WTC11 (cell line): ENCODE results near the gene CHD3. TPM values are rescaled to one million over a fixed set of nuclear protein-coding genes. Genes with fewer than 3 reads are reported as not detected.

Experiments used
- ATAC-seq: fragments of 200-7000 bp; cut with Tn5 transposase; 2 replicates; pipeline ENCODE4 v1.10.0; 2021; ENCODE audit warnings: mild to moderate bottlenecking, moderate library complexity
- CTCF ChIA-PET: fragments of 300-600 bp; sonication (Branson Sonifier 250); formaldehyde crosslinking; loops from one replicate; lab custom pipeline; 2021; ENCODE audit warnings: antibody characterized with exemption; lab: Charles Lee
- POLR2A ChIA-PET: fragments of 350-600 bp; sonication (Branson Sonifier 250); formaldehyde crosslinking; loops from one replicate; lab custom pipeline; 2021; ENCODE audit warnings: antibody characterized with exemption; lab: Charles Lee
- DNase-seq: peaks from one replicate; pipeline ENCODE4 v3.0.0; 2021; ENCODE audit warnings: low spot score
- H3K27ac Mint-ChIP-seq: 2 replicates; pipeline ENCODE4 v1.8.0; 2021; ENCODE audit warnings: mixed read lengths
- H3K27me3 Mint-ChIP-seq: 2 replicates; pipeline ENCODE4 v1.8.0; 2021; ENCODE audit warnings: low read depth, mild to moderate bottlenecking, moderate library complexity, mixed read lengths
- H3K36me3 Mint-ChIP-seq: 2 replicates; pipeline ENCODE4 v1.8.0; 2021; ENCODE audit warnings: mixed read lengths
- H3K4me1 Mint-ChIP-seq: 2 replicates; pipeline ENCODE4 v1.8.0; 2022; ENCODE audit warnings: mixed read lengths
- H3K4me3 Mint-ChIP-seq: 2 replicates; pipeline ENCODE4 v1.8.0; 2021; ENCODE audit warnings: mild to moderate bottlenecking, moderate library complexity, mixed read lengths
- H3K9me3 Mint-ChIP-seq: 2 replicates; pipeline ENCODE4 v1.8.0; 2021; ENCODE audit warnings: mixed read lengths
- ATF1 ChIP-seq: sonication (generic); formaldehyde crosslinking; IDR thresholded peaks from 2 replicates; pipeline ENCODE4 v1.8.1; 2023; ENCODE audit warnings: mild to moderate bottlenecking, moderate library complexity, missing genetic modification reagents
- CBFB ChIP-seq: sonication (generic); formaldehyde crosslinking; IDR thresholded peaks from 2 replicates; pipeline ENCODE4 v1.8.1; 2022; ENCODE audit warnings: mild to moderate bottlenecking, low read depth, missing genetic modification reagents
- E2F4 ChIP-seq: sonication (generic); formaldehyde crosslinking; IDR thresholded peaks from 2 replicates; pipeline ENCODE4 v1.8.1; 2022; ENCODE audit warnings: low read depth, mild to moderate bottlenecking, moderate library complexity, missing genetic modification reagents, borderline replicate concordance
- EMX1 ChIP-seq: fragments of 250-450 bp; sonication (Bioruptor Pico); IDR thresholded peaks from 2 replicates; pipeline ENCODE4 v1.8.0; 2021; ENCODE audit warnings: mild to moderate bottlenecking
- ERG ChIP-seq: fragments of 250-450 bp; sonication (Bioruptor Pico); IDR thresholded peaks from 2 replicates; pipeline ENCODE4 v1.8.0; 2021; ENCODE audit warnings: mild to moderate bottlenecking
- KAT7 ChIP-seq: sonication (generic); formaldehyde crosslinking; IDR thresholded peaks from 2 replicates; pipeline ENCODE4 v1.8.1; 2023; ENCODE audit warnings: missing genetic modification reagents, mild to moderate bottlenecking, borderline replicate concordance
- NFE2L1 ChIP-seq: sonication (generic); formaldehyde crosslinking; IDR thresholded peaks from 2 replicates; pipeline ENCODE4 v1.8.1; 2023; ENCODE audit warnings: missing genetic modification reagents
- NR3C1 ChIP-seq: sonication (generic); formaldehyde crosslinking; conservative IDR thresholded peaks from 2 replicates; pipeline ENCODE4 v1.8.1; 2023; ENCODE audit warnings: low read depth, mild to moderate bottlenecking, missing genetic modification reagents
- PRDM15 ChIP-seq: sonication (generic); formaldehyde crosslinking; IDR thresholded peaks from 2 replicates; pipeline ENCODE4 v1.8.0; 2022; ENCODE audit warnings: missing genetic modification reagents
- RORB ChIP-seq: fragments of 250-450 bp; sonication (Bioruptor Pico); IDR thresholded peaks from 2 replicates; pipeline ENCODE4 v1.9.0; 2021; ENCODE audit warnings: mild to moderate bottlenecking
- SMAD4 ChIP-seq: sonication (generic); formaldehyde crosslinking; IDR thresholded peaks from 2 replicates; pipeline ENCODE4 v1.8.0; 2022; ENCODE audit warnings: mild to moderate bottlenecking, missing genetic modification reagents
- STAT6 ChIP-seq: sonication (generic); formaldehyde crosslinking; conservative IDR thresholded peaks from 2 replicates; pipeline ENCODE4 v1.8.1; 2023; ENCODE audit warnings: mild to moderate bottlenecking, low read depth, missing genetic modification reagents, moderate library complexity
- ZBTB21 ChIP-seq: sonication (generic); formaldehyde crosslinking; IDR thresholded peaks from 2 replicates; pipeline ENCODE4 v1.8.1; 2023; ENCODE audit warnings: mild to moderate bottlenecking, missing genetic modification reagents, borderline replicate concordance
- ZNF281 ChIP-seq: sonication (generic); formaldehyde crosslinking; IDR thresholded peaks from 2 replicates; pipeline ENCODE4 v1.8.0; 2023; ENCODE audit warnings: mild to moderate bottlenecking, missing genetic modification reagents
- ZNF396 ChIP-seq: fragments of 250-450 bp; sonication (Bioruptor Pico); IDR thresholded peaks from 2 replicates; pipeline ENCODE4 v1.8.0; 2021; ENCODE audit warnings: mild to moderate bottlenecking, moderate library complexity, borderline replicate concordance
- ZNF423 ChIP-seq: fragments of 250-450 bp; sonication (Bioruptor Pico); IDR thresholded peaks from 2 replicates; pipeline ENCODE4 v2.1.2; 2022; ENCODE audit warnings: mild to moderate bottlenecking, moderate library complexity
- ZNF671 ChIP-seq: fragments of 250-450 bp; sonication (Bioruptor Pico); IDR thresholded peaks from 2 replicates; pipeline ENCODE4 v1.8.0; 2021; ENCODE audit warnings: mild to moderate bottlenecking
- total RNA-seq: library from RNA; stranded (reverse); gene quantifications from 3 replicates; pipeline ENCODE4 v1.2.3, GENCODE V29; 2021
- TF ChIP-seq, protein P1 (sequence below): sonication (generic); formaldehyde crosslinking; IDR thresholded peaks from 2 replicates; pipeline ENCODE4 v1.8.1; 2022; ENCODE audit warnings: missing genetic modification reagents, borderline replicate concordance
- TF ChIP-seq, protein P2 (sequence below): sonication (generic); formaldehyde crosslinking; IDR thresholded peaks from 2 replicates; pipeline ENCODE4 v1.8.1; 2022; ENCODE audit warnings: mild to moderate bottlenecking, missing genetic modification reagents, moderate library complexity, borderline replicate concordance

The CHD3 gene
- total RNA-seq, 1 experiment from 2014 or later: 39.5 TPM

DNA sequence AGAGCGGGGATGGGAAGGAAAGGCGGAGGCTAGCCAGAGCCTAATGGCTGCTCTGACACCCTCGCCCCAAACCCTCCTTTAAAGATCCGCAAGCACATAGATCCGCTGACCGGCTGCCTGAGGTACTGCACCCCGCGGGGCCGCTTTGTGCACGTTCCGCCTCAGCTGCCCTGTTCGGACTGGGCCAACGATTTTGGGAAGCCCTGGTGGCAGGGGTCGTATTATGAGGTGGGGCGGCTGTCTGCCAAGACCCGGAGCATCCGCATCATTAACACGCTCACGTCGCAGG is 30.1 kb upstream of the CHD3 start:
- DNase-seq: peak; percentile 72
- ATAC-seq: peak; percentile 14
- H3K27me3 Mint-ChIP-seq: peaks cover 7% of the 10 kb centered on the region; the same call in 1 of the 2 replicates
- no peaks in the 10 kb centered on the region for H3K9me3 Mint-ChIP-seq
- H3K4me1 Mint-ChIP-seq: peaks cover 20% of the 10 kb centered on the region
- H3K36me3 Mint-ChIP-seq: peaks cover 6% of the 10 kb centered on the region
- no peak overlapping the region for H3K27ac Mint-ChIP-seq
- POLR2A ChIA-PET: interaction anchor here (0.6 kb wide), 1 partner anchor 836 kb away, joined by 3 read pairs; no protein-coding TSS in a partner anchor
- CTCF ChIA-PET: interaction anchor here (0.8 to 1.7 kb wide), 2 partner anchors 24 to 130 kb away, joined by 4 to 5 read pairs; no protein-coding TSS in a partner anchor
- no peak overlapping the region for H3K4me3 Mint-ChIP-seq
- TF ChIP-seq E2F4 (CRISPR knock-in tag) (no peak), ATF1 (no peak)
- TF ChIP-seq, protein P1, sequence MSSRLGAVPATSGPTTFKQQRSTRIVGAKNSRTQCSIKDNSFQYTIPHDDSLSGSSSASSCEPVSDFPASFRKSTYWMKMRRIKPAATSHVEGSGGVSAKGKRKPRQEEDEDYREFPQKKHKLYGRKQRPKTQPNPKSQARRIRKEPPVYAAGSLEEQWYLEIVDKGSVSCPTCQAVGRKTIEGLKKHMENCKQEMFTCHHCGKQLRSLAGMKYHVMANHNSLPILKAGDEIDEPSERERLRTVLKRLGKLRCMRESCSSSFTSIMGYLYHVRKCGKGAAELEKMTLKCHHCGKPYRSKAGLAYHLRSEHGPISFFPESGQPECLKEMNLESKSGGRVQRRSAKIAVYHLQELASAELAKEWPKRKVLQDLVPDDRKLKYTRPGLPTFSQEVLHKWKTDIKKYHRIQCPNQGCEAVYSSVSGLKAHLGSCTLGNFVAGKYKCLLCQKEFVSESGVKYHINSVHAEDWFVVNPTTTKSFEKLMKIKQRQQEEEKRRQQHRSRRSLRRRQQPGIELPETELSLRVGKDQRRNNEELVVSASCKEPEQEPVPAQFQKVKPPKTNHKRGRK (CRISPR knock-in tag): no peak
- TF ChIP-seq, protein P2, sequence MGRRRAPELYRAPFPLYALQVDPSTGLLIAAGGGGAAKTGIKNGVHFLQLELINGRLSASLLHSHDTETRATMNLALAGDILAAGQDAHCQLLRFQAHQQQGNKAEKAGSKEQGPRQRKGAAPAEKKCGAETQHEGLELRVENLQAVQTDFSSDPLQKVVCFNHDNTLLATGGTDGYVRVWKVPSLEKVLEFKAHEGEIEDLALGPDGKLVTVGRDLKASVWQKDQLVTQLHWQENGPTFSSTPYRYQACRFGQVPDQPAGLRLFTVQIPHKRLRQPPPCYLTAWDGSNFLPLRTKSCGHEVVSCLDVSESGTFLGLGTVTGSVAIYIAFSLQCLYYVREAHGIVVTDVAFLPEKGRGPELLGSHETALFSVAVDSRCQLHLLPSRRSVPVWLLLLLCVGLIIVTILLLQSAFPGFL: no peak
- TF ChIP-seq, all 79 proteins: peak for 0

DNA sequence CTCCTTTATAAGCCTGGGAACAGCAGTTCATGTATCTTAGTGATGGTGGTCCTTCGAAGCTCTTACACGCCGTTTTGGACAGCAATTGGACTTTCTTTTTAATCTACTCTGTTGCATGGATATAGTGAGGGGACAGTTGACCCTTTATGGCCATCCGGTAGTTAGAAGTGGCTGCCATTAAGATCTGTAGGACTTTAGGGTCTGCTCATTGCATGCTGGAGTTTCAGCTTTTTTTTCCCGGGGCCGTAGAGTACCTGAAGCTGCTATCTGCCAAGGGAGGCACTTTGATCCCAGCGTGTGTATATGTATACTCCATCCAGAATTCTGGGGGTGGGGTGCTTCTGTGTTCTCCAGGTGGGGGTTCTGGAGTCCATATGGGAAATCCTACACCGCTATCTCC is 29.6 kb upstream of the CHD3 start:
- no peak for DNase-seq
- peaks cover 2% of the 10 kb centered on the region; the same call in 1 of the 2 replicates for H3K27me3 Mint-ChIP-seq
- ChIA-PET CTCF (interaction anchor here (0.8 to 1.7 kb wide), 2 partner anchors 24 to 130 kb away, joined by 4 to 5 read pairs; no protein-coding TSS in a partner anchor), POLR2A (interaction anchor here (0.6 kb wide), 1 partner anchor 837 kb away, joined by 3 read pairs; no protein-coding TSS in a partner anchor)
- no peak for ATAC-seq
- no peak overlapping the region for H3K27ac Mint-ChIP-seq
- H3K4me1 Mint-ChIP-seq: peaks cover 16% of the 10 kb centered on the region
- no peaks in the 10 kb centered on the region for H3K9me3 Mint-ChIP-seq
- H3K4me3 Mint-ChIP-seq: no peak overlapping the region
- peaks cover 6% of the 10 kb centered on the region for H3K36me3 Mint-ChIP-seq
- no peak for TF ChIP-seq SMAD4
- no peak for TF ChIP-seq ZNF396 (CRISPR knock-in tag)
- TF ChIP-seq KAT7 (CRISPR knock-in tag): no peak
- no peak for TF ChIP-seq ZNF281 (CRISPR knock-in tag)
- TF ChIP-seq PRDM15 (CRISPR knock-in tag): no peak
- no peak for TF ChIP-seq RORB (CRISPR knock-in tag)
- no peak for TF ChIP-seq ZNF671
- no peak for TF ChIP-seq NR3C1 (CRISPR knock-in tag)
- TF ChIP-seq NFE2L1 (CRISPR knock-in tag): no peak
- no peak for TF ChIP-seq ZNF423 (CRISPR knock-in tag)
- TF ChIP-seq ERG (CRISPR knock-in tag): no peak
- no peak for TF ChIP-seq STAT6 (CRISPR knock-in tag)
- no peak for TF ChIP-seq EMX1 (CRISPR knock-in tag)
- TF ChIP-seq ZBTB21: no peak
- TF ChIP-seq E2F4 (CRISPR knock-in tag): no peak
- TF ChIP-seq CBFB (CRISPR knock-in tag): no peak
